ENCODE results near the gene KLF2. TPM values are rescaled to one million over a fixed set of nuclear protein-coding genes. Genes with fewer than 3 reads are reported as not detected.

Gene KLF2
- total RNA-seq, 4 donors from 2014 or later = 4.2 to 11.4 (median 8.0) TPM

DNA sequence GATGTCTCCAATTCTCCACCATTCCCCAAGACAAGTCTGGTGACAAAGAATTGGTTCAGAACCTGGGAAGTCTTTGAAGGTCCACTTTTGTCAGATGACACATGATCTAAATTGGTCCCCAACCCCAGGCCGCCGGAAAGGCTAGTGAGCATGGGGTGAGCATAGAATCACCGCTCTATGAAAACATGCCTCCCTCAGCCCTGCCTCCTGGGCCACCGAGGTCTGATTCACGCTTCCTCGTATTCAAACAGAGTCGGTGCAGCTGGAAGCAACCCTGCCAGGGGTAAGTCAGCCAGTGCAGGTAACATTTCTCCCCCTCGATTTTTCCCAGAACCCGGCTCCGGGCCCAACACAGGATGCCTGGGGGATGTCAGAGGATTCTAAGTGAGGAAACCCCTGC lies 33.9 kb upstream of the KLF2 start:
- Histone ChIP-seq H3K9me3 (no peaks in the 10 kb centered on the region), H3K4me3 (no peak overlapping the region), H3K4me1 (peaks cover 7 to 46% (median 19%) of the 10 kb centered on the region in 3 donors), H3K36me3 (no peaks in the 10 kb centered on the region), H3K27ac (peak overlapping the region in 3 of 4 donors; percentile 74 to 90 (median 88)), H3K27me3 (peaks cover 0 to 12% (median 0%) of the 10 kb centered on the region in 4 donors)
- TF ChIP-seq, protein P1, sequence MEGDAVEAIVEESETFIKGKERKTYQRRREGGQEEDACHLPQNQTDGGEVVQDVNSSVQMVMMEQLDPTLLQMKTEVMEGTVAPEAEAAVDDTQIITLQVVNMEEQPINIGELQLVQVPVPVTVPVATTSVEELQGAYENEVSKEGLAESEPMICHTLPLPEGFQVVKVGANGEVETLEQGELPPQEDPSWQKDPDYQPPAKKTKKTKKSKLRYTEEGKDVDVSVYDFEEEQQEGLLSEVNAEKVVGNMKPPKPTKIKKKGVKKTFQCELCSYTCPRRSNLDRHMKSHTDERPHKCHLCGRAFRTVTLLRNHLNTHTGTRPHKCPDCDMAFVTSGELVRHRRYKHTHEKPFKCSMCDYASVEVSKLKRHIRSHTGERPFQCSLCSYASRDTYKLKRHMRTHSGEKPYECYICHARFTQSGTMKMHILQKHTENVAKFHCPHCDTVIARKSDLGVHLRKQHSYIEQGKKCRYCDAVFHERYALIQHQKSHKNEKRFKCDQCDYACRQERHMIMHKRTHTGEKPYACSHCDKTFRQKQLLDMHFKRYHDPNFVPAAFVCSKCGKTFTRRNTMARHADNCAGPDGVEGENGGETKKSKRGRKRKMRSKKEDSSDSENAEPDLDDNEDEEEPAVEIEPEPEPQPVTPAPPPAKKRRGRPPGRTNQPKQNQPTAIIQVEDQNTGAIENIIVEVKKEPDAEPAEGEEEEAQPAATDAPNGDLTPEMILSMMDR (IDR thresholded peaks at IDR 0.05) = no peak
- TF ChIP-seq POLR2A (IDR thresholded peaks at IDR 0.05) = peak in 1 of 4 donors; percentile 9
- DNase-seq = no peak
- WGBS, 2 donors = 56 to 66% methylated on average over 8 to 9 of the region's 10 CpGs
- intact Hi-C loops (cut with DNase I) = no loop called here

DNA sequence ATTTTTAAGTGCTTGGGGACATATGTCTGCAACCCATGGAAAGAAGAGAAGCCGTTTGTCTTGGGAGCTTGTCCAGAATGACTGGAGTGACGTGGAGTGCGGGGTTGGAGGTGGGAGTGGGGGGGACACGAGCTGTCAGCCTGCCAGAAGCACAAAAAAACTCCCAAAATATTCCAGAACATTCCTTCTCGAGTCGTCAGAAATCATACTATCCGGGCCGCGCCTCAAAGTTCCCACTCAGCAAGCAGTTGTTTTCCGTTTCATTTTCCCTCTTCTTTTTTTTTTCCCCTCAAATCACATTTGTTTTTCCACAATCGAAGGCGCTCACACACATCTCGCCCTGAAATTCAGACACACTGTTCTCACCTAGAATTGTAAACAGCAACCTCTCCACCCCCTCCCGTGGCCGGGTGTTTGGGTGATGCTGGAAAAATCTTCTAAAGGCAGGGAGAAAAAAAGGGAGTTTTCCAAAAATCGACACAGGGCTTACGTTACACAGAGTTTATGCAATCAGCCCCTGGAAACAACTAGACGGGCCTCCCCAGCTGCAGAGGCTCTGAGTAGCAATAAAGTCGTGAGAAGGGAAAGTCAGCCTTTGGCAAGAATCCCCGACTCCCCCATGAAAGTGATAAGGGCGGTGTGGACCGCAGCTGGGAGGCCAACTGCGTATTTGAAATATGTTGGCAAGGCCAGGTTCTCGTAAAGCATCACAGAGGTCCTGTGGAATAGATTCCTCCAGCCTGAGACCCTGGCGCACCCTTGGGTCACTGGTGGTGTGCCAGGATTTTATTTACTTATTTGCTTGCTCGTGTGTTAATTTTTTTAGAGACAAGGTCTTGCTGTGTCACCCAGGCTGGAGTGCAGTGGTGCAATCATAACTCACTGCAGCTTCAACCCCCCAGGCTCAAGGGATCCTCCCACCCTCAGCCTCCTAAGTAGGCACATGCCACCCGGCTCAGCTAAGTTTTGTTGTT lies 31.2 kb upstream of the KLF2 start:
- intact Hi-C loops (cut with DNase I) = no loop called here
- H3K36me3 ChIP-seq = no peaks in the 10 kb centered on the region
- no peaks in the 10 kb centered on the region for H3K27me3 ChIP-seq
- H3K4me1 ChIP-seq = peaks cover 0 to 40% (median 11%) of the 10 kb centered on the region in 3 donors
- TF ChIP-seq, protein P1 (IDR thresholded peaks at IDR 0.05) = no peak
- peak in 1 of 4 donors; percentile 9 for TF ChIP-seq POLR2A (IDR thresholded peaks at IDR 0.05)
- peak overlapping the region; percentile 34 to 90 (median 89) for H3K27ac ChIP-seq
- DNase-seq = no peak
- no peaks in the 10 kb centered on the region for H3K9me3 ChIP-seq
- peak overlapping the region in 3 of 4 donors; percentile 12 to 36 (median 21) for H3K4me3 ChIP-seq
- 20 to 26% methylated on average over 27 of the region's 27 CpGs for WGBS, 2 donors

DNA sequence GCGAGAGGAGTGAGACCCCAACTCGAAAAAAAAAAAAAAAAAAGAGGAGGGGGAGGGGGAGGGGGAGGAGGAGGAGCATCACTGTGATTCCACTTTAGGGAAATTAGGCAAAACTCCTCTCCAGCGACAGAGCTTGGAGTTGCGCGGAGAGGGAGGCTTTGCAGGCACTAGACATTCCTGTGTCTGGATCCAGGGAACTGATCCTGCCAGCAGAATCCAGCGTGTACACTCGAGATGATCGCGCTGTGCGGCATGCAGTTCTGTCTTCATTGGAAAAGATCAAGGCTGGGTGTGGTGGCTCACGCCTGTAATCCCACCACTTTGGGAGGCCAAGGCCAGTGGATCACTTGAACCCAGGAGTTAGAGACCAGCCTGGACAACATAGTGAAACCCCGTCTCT lies 29.6 kb upstream of the KLF2 start:
- peaks cover 0 to 40% (median 11%) of the 10 kb centered on the region in 3 donors for H3K4me1 ChIP-seq
- TF ChIP-seq, protein P1 (IDR thresholded peaks at IDR 0.05) = no peak
- no peak for DNase-seq
- H3K36me3 ChIP-seq = no peaks in the 10 kb centered on the region
- no peaks in the 10 kb centered on the region for H3K27me3 ChIP-seq
- no peak overlapping the region for H3K4me3 ChIP-seq
- no peaks in the 10 kb centered on the region for H3K9me3 ChIP-seq
- 64 to 67% methylated on average over 11 to 12 of the region's 12 CpGs for WGBS, 2 donors
- intact Hi-C loops (cut with DNase I) = no loop called here
- H3K27ac ChIP-seq = no peak overlapping the region

DNA sequence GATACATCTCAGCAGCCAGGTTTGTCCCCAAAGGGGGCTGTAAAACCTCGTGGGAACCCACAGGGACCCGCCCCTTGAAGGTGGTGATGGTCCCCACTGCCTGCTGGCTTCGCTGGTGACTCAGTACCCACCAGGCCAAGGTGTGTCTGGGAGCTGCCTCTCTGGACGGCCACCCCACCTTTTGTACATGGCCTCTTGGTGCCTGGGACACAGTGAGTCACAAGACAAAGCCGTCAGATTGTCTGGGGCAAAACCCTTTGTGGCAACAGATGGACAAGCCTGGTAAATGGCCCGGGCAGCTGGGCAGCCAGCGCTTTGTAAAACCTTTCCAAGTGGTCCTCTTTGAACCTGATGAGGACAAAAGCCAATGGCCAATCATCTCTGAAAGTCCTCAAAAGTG lies 27.9 kb upstream of the KLF2 start:
- no peak overlapping the region for H3K4me3 ChIP-seq
- H3K4me1 ChIP-seq = peaks cover 0 to 37% (median 11%) of the 10 kb centered on the region in 3 donors
- WGBS, 2 donors = 54 to 60% methylated on average over 1 to 3 of the region's 7 CpGs
- DNase-seq = no peak
- no peaks in the 10 kb centered on the region for H3K9me3 ChIP-seq
- TF ChIP-seq, protein P1 (IDR thresholded peaks at IDR 0.05) = no peak
- no peak for TF ChIP-seq POLR2A (IDR thresholded peaks at IDR 0.05)
- no peaks in the 10 kb centered on the region for H3K27me3 ChIP-seq
- no peaks in the 10 kb centered on the region for H3K36me3 ChIP-seq
- intact Hi-C loops (cut with DNase I) = no loop called here
- peak overlapping the region in 3 of 4 donors; percentile 51 to 57 (median 57) for H3K27ac ChIP-seq

DNA sequence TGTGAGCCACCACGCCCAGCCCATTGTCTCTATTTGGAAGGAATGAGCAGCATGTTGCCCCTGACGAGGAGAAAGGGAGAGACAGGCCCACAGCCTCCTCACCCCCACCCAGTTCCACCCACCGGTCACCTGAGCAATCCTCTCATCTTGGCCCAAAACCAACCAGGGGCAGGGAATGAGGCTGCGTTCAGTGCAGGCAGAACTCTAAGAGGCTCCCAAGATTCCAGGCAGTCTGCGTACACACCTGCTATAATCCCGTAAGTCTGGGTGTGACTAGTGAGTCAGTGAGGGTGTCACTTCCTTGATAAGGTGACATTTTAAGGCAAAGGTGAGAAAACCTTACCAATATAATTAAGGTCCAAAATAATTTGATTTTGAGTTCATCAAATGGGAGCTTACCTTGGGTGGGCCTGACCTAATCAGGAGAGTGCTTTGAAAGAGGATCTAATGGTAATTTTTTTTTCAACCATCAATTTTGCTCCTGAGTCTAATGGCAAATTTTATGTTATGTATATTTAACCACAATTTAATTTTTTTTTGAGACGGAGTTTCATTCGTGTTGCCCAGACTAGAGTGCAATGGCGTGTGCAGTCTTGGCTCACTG lies 26.9 kb upstream of the KLF2 start:
- intact Hi-C loops (cut with DNase I) = no loop called here
- Histone ChIP-seq H3K27me3 (no peaks in the 10 kb centered on the region), H3K27ac (peak overlapping the region in 3 of 4 donors; percentile 51 to 57 (median 57)), H3K4me3 (no peak overlapping the region), H3K36me3 (no peaks in the 10 kb centered on the region), H3K9me3 (no peaks in the 10 kb centered on the region), H3K4me1 (peaks cover 0 to 35% (median 11%) of the 10 kb centered on the region in 3 donors)
- 66 to 83% methylated on average over 4 to 6 of the region's 9 CpGs for WGBS, 2 donors
- no peak for DNase-seq
- TF ChIP-seq, protein P1 (IDR thresholded peaks at IDR 0.05) = no peak
- TF ChIP-seq POLR2A (IDR thresholded peaks at IDR 0.05) = no peak

Measured in esophagus squamous epithelium (tissue), 5 donors.